Limb (tissue), 2 donors: ENCODE results near the gene NKAPD1.
"Not testable (repeated sequence)": the region's sequence is repeated elsewhere in the genome, so short reads cannot be mapped to it uniquely, and the experiment has no call there.

ENCODE experiments used
- DNase-seq, 2 donors: peaks; one replicate each; pipeline ENCODE4 v3.0.0-alpha.2; 2016; ENCODE audit errors: extremely low spot score in 2 of 2

NKAPD1 gene, protein sequence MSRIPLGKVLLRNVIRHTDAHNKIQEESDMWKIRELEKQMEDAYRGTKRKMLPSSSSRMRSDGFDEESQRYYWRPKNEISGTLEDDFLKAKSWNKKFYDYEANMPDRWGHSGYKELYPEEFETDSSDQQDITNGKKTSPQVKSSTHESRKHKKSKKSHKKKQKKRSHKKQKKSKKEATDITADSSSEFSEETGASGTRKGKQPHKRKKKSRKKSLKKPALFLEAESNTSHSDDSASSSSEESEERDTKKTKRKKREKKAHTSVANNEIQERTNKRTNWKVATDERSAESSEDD

DNA sequence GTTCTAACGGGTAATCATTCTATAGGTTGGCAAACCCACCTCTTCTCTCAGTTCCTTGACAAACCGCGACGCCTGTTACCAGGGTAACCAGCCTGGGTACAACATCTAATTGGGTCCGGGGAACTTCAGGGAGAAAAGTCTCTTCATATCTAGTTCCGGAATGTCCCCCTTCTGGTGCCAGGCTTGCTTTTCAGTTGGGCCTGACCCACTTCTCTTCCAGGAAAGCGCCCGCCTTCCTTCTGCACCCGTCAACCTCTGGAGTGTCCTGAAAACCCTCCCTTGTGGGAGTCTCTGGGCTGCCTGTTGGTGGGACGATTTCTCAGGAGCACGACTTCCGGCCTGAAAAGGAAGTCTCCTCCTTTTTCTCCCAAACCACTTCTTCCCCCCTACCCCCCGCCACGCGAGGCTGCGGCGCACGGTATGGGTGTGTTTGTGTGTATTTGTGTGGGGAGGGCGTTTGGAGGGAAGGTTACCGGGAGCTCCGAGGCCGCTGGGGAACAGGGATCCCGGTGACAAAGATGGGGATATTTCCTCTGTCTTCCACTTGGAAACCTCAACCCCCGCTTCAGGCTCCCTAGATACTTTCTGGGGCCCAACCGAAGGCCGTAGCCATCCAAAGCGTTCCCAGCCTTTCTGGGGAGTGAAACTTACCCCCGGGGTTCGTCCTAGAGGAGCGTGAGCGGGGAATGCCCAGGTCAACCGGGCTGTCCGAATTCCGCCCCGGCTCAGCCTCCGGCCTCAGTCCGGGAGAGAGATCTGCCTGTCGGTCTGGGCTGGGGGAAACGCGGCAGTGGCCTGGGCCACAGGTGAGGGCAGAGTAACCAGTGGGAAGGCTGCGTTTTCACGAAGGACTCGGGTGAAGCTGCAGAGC is at the start of gene NKAPD1, which contains the start of gene PIH1D2:
Gene NKAPD1, plus strand, starts transcription at position 359 of the 871 bp plus-strand sequence. CDS start 1,276 bp downstream, outside the sequence.
Gene PIH1D2, minus strand, starts transcription at position 77 of the 871 bp plus-strand sequence. CDS start 843 bp downstream, outside the sequence.
- DNase-seq = peak; percentile 87 to 90

DNA sequence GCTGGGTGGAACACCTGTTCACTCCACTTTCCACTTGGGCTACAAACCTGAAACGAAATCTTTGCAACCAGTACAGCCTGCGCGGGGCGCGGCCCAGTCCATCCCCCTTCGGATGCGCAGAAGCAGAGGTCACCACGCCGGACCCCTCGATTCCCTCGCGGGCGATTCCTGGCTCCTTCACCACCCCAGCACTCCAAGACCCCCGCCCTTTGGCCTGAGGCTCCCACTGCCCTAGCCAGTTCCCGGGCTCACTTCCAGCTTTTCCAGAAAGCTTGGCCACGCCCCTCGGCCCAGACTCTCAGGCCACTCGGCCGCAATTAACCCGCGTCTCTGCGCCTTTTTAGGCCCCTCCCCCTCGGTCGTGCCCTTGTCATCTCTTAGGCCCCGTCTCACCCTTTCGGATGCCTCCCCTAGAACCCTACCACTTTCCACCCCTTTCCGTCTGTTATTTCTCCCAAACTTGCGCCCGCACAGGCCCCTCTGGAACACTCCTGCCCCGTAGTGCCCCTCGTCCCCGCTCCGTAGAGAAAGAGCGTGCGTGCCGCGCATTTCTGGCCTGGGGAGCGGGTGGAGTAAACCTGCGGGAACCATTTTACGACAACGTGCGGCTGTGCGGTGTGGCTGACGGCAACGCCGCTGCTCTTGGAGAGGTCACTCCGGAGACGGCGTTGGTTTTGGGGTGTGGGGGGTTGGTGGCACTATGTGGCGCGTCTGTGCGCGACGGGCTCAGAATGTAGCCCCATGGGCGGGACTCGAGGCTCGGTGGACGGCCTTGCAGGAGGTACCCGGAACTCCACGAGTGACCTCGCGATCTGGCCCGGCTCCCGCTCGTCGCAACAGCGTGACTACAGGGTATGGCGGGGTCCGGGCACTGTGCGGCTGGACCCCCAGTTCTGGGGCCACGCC is 49.1 kb upstream of the NKAPD1 start, which contains the start of gene DLAT:
Gene DLAT, plus strand, starts transcription at position 636 of the 906 bp plus-strand sequence. Its CDS starts 65 bp downstream, at position 701.
- DNase-seq = peak; percentile 86 to 88

DNA sequence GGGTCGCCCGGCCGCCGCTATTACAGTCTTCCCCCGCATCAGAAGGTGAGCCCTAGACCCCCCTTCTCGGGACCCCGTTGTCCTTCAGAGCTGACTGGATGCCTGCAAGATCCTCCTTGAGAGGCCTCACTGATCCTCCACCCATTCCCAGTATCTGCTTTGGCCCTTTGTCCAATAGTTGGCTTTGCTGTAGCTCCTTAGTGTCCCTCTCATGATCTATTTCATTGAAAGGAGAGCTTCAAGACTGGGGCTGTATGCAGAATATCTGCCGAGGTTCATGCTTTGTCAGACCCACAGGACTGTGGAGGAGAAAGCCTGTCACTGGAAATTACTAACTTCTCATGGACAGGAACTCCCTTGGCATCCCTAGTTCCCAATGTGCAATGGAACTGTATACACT is 48.4 kb upstream of the NKAPD1 start:
- peak in 1 of 2 donors; percentile 3 for DNase-seq

DNA sequence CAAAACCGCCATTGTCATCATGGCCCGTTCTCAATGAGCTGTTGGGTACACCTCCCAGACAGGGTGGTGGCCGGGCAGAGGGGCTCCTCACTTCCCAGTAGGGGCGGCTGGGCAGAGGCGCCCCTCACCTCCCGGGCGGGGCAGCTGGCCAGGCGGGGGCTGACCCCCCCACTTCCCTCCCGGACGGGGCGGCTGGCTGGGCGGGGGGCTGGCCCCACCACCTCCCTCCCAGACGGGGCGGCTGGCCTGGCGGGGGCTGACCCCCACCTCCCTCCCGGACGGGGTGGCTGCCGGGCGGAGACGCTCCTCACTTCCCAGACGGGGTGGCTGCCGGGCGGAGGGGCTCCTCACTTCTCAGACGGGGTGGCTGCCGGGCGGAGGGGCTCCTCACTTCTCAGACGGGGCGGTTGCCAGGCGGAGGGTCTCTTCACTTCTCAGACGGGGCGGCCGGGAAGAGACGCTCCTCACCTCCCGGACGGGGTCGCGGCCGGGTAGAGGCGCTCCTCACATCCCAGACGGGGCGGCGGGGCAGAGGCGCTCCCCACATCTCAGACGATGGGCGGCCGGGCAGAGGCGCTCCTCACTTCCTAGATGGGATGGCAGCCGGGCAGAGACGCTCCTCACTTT is 47.2 kb upstream of the NKAPD1 start:
- not testable (repeated sequence) for DNase-seq

DNA sequence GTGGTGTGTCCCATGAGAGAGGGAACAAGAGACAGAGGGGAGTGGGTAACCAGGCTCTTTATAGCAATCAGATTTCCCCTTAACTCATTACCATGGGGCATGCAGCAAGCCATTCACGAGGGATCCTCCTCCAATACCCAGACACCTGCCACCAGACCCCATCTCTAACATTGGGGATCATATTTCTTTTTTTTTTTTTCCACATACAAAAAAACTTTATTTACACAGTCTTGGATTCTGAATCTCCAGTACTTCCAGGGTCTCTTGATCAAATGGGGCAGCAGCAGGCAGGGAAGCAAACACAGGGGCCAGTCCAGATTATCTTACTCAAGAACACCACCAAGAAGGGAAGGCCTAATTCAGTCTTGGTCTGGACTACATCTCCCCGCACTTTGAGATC is 44.6 kb upstream of the NKAPD1 start:
- no peak for DNase-seq

DNA sequence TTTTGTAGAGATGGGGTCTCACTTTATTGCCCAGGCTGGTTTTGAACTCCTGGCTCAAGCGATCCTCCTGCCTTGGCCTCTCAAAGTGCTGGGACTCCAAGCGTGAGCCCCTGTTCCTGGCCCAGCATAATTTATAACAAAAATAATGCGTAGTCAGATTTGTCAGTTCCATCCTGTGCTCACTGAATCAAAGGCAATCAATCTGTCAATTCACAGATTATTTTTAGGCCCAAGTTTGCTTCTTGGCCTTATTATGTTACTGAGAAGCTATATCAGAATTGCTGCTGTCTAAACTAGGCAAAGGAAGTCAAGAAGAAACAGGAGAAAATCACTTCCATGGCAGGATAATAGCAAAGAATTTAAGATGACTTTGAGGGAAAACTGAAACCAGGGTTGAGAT is 40.2 kb upstream of the NKAPD1 start:
- no peak for DNase-seq

DNA sequence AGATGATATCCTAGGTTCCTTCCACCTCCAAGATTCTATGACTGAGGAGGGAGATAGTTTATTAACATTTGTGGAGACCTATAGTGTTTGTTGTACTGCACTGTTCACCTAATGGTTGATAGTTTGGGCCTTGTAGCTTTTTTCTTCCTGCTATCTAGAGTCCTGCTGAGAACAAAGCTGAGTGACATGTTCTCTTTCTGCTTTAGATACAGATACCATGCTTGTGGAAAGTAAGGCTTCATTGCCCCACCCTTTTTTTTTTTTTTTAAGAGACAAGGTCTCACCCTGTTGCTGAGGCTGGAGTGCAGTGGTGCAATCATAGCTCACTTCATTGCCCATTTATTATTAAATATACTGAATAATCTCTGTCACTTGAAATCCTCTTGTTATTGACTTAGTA is 36.6 kb upstream of the NKAPD1 start:
- no peak for DNase-seq

DNA sequence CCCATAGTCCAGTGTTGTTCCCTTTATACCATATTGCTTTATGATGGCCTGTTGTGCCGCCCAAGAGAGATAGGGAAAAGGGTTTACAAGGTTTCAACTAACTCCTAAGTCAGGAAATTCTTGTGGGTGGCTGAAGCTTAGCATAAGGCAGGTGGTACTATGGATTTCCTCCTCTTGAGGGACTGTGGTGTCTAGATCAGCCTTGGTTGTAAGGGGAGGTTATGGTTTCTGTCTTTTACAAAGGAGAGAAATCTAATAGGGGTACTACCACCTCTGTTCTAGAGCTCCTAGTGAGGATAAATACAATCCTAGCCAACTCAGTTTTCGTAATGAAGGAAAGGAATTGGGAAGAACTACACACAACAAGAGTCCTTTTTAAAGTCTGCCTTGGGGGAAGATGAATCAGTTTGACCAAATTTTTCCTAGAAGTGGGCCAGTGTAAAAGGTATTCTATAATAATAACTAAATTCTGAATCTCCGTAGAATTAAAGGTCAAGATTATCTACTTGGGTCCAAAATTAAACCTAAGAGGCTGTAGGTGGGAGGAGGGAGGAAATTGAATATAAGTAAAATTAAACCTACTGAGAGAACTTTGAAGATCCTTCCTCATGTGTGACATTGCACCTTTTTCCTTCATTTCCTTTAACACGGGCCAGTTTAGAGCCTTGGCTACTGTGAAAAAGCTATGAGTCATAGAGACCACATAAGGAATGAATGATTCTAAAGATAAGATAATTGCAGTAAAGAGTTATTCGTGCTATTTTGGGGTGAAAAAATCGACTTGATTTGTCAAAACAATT is 31.7 kb upstream of the NKAPD1 start:
- DNase-seq = no peak

DNA sequence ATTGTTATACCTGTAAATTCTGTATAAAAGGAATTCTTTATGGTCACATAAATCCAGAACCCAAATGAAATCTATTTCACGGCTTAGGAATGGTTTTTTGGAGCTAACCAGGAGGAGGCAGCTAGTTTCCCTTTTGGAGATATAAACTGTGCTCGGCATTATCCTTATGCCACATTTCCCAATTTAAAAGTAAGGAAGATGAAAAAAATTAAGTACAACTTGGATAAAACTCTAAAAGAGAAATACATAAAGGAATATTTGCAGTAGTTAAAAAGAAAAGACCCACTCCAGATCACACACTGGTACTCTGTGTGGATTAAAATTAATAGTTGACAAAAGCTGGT is 31.2 kb upstream of the NKAPD1 start:
- no peak for DNase-seq

DNA sequence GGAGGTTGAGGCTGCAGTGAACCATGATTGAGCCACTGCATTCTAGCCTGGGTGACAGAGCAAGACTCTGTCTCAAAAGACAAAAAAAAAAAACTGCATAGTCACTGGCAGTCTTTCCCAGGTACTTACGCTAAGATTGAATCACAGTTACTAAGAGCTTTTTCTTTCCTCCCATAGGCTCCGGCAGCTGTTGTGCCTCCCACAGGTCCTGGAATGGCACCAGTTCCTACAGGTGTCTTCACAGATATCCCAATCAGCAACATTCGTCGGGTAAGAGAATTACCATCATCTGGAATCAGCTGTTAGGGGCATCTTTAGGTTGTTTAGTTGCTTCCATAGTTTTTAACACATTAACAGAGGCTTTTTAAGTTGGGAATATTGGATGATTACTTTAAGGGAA is 29.1 kb upstream of the NKAPD1 start:
- no peak for DNase-seq

DNA sequence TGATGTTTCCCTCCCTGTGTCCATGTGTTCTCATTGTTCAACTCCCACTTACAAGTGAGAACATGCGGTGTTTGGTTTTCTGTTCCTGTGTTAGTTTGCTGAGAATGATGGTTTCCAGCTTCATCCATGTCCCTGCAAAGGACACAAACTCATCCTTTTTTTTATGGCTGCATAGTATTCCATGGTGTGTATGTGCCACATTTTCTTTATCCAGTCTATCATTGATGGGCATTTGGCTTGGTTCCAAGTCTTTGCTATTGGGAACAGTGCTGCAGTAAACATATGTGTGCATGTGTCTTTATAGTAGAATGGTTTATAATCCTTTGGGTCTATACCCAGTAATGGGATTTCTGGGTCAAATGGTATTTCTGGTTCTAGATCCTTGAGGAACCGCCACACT is 27.5 kb upstream of the NKAPD1 start:
- DNase-seq = not testable (repeated sequence)

DNA sequence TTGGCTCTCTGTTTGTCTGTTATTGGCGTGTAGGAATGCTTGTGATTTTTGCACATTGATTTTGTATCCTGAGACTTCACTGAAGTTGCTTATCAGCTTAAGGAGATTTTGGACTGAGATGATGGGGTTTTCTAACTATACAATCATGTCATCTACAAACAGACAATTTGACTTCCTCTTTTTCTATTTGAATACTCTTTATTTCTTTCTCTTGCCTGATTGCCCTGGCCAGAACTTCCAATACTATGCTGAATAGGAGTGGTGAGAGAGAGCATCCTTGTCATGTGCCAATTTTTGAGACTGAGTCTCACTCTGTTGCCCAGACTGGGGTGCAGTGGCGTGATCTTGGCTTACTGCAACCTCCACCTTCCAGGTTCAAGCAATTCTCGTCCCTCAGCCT is 25.8 kb upstream of the NKAPD1 start:
- DNase-seq = not testable (repeated sequence)

DNA sequence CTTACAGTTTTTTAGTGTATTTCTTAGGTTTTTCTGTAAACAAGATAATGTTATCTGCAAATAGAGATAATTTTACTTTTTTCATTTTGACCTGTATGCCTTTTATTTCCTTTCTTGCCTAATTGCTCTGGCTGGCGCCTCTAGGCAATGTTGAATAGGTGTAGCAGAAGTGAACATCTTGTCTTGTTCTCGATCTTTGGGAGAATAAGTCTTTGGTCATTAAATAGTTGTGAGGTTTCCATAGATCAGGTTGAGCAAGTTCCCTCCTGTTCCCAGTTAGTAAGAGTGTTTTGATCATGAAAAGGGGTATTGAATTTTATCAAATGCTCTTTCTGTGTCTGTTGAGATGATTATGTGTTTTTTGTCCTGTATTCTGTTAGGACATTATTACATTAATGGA is 24.3 kb upstream of the NKAPD1 start:
- DNase-seq = no peak

DNA sequence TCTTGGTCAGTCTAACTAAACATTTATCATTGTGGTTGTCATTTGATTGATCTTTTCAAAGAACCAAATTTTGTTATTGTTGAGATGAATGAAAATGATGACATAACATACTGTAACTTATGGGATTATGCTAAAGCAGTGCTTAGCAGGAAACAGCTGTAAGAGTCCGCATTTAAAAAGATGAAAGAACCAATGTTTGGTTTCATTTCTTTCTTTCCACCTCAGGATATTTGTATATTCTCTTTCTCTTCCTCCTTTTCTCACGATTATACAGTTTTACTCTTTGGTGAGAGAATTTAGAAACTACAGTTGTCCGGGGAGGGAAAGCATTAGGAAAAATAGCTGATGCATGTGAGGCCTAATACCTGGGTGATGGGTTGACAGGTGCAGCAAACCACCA is 23.4 kb upstream of the NKAPD1 start:
- no peak for DNase-seq

DNA sequence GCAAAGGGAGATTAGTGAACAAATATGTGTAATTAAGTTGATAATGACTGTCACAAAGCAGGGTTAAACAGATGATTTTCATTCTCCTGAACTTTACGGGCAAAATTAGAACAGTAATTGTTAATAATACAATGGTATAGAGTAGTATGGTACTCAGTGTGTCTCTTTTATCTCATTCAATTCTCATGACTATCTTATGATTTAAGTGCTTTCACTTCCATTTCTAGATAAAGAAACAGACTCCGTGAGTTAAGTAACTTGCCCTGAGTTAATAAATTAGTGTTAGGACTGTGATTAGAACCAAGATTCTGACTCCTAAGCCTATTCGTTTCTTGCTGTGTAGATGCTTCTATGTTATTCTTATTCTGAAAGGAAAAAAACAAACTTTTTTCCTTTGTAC is 22.3 kb upstream of the NKAPD1 start:
- no peak for DNase-seq

DNA sequence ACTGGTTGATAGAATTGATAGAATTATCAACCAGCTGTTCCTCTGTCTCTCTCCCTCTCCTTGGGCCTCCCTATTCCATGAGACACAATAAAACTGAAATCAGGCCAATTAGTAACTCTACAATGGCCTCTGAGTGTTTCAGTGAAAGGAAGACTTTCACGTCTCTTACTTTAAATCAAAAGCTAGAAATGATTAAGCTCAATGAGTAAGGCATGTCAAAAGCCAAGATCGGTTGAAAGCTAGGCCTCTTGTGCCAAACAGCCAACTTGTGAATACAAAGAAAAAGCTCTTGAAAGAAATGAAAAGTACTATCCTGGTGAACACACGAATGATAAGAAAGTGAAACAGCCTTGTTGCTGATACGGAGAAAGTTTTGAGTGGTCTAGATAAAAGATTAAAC is 16.9 kb upstream of the NKAPD1 start:
- DNase-seq = no peak

DNA sequence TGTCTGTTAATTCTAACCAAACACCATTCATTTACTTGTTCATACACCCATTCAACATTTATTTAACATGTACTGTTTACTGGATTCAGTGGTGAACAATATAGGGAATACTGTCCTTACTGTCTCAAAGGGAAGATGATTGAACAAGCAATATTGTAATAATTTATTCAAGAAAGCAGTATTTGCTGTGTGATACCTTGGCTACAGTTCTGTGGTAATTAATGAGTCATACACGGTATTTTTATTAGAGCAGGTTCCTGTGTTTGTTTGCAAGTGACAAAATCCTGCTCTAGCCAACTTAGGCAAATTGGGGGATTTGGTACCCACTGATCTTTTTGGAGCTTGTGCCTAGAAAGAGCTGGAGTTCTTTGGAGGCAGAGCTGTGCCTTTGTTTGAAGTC is 16.0 kb upstream of the NKAPD1 start:
- no peak for DNase-seq

DNA sequence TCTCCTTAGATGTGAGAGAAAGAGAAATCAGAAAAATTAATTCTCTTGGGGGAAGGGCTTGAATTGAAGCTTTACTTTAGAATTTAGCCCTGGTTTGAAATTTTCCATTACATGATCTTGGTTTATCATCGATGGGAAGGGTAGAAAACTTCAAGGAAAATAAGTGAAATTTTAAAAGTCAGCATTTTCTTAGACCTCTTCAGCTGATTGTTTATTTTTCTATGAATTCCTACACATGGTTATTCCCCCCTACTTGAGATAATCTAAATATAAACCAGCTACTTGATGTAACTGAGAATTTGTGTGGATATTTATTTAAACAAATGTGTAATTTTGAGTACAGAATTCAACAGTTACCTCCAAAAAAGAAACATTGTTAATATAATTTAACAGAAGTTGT is 11.2 kb upstream of the NKAPD1 start:
- DNase-seq = no peak

DNA sequence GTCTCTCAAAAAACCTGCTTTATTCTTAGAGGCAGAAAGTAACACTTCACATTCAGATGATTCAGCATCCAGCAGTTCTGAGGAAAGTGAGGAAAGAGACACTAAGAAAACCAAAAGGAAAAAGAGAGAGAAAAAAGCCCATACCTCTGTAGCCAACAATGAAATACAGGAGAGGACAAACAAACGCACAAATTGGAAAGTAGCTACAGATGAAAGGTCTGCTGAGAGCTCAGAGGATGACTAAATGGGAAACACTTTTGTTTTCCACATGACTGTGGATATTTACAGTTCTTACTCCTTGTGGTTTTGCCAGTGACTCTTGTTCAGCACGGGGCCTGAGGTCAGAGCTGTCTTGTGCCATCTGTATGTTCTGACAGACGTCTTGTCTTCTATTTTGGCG is 8.6 kb downstream of the NKAPD1 start:
- no peak for DNase-seq

DNA sequence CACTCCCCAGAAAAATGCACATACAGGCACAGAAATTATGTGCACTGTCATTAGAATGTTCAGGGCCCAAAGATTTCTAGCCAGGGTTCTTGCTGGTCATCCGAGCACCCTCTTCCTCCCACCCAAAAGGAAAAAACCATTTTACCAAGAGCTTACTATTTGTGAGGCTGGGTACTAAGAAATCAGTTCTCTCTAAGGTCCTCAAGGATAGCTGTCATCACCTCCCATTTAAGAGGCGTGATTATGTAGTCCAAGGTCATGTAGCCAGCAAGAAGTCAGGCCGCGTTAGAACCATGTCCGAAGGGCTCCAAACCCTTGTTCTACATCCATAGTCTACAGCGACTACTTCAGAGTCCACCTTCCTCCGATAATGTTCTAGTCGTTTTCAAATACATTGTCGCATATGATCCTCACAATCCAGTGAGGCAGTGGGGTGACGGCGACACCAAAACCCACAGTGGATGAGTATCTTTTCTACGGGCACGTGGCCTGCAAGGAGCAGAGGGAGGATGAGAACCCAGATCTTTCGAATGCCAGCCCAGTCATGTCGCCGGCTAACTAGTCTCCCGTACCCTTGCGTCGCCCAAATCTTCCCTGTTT is 11.8 kb downstream of the NKAPD1 start:
- DNase-seq = no peak
